ENCODE results near the gene PCBD1. TPM values are rescaled to one million over a fixed set of nuclear protein-coding genes. Genes with fewer than 3 reads are reported as not detected.

PCBD1 gene
- total and polyA plus RNA-seq, 2 donors (not counting 1 experiment from before 2014, with no cell fraction given), result 6.7 to 14.1 TPM

GRCh38 chr10:70913191-70913892 lies 25.0 kb upstream of the PCBD1 start:
- Mint-ChIP-seq H3K4me1 (no peaks in the 10 kb centered on the region), H3K9me3 (ENCODE audit: insufficient read depth) (no peaks in the 10 kb centered on the region), H3K27me3 (peaks cover 9% of the 10 kb centered on the region), H3K27ac (no peak overlapping the region), H3K4me3 (no peak overlapping the region)
- Histone ChIP-seq H3K79me2 (ENCODE audit: control insufficient read depth, insufficient read depth, low read length) (no peaks in the 10 kb centered on the region), H3K4me3 (ENCODE audit: control extremely low read depth in 1 of 5, extremely low read depth in 1 of 5, insufficient read depth in 1 of 5, low read depth in 2 of 5, low read length in 4 of 5) (no peak overlapping the region), H3K9me3 (ENCODE audit: control extremely low read depth in 1 of 3, control insufficient read depth in 2 of 3, insufficient read depth in 1 of 3, low read length in 2 of 3) (peaks cover 0 to 4% (median 0%) of the 10 kb centered on the region in 3 donors), H3K4me2 (replicated peaks; ENCODE audit: low read depth, low read length, poor library complexity, severe bottlenecking) (no peak overlapping the region), H4K20me1 (ENCODE audit: control insufficient read depth, insufficient read depth, low read length, poor library complexity, severe bottlenecking) (no peaks in the 10 kb centered on the region), H3K36me3 (replicated peaks in 1 of 2; ENCODE audit: control extremely low read depth in 1 of 2, control insufficient read depth in 1 of 2, extremely low read depth in 1 of 2, insufficient read depth in 2 of 2, low read length in 1 of 2) (no peaks in the 10 kb centered on the region), H3K27ac (ENCODE audit: low read length in 2 of 2) (no peak overlapping the region), H3K27me3 (replicated peaks in 1 of 4; ENCODE audit: control extremely low read depth in 1 of 4, control insufficient read depth in 3 of 4, insufficient read depth in 4 of 4, low read length in 3 of 4) (peaks cover 0 to 7% (median 0%) of the 10 kb centered on the region in 4 experiments), H3K4me1 (ENCODE audit: control insufficient read depth in 2 of 2, insufficient read depth in 2 of 2, low read length in 2 of 2) (no peaks in the 10 kb centered on the region), H3K9ac (ENCODE audit: low read length) (no peak overlapping the region), H2AFZ (ENCODE audit: insufficient read depth, low read depth, low read length, poor library complexity, severe bottlenecking) (no peak overlapping the region)
- ChIA-PET CTCF (no interaction called here), POLR2A (no interaction called here)
- no peak for TF ChIP-seq EZH2 (IDR thresholded peaks at IDR 0.05; ENCODE audit: borderline replicate concordance, insufficient read depth, low read depth, low read length, poor library complexity, severe bottlenecking)
- TF ChIP-seq, protein P1, sequence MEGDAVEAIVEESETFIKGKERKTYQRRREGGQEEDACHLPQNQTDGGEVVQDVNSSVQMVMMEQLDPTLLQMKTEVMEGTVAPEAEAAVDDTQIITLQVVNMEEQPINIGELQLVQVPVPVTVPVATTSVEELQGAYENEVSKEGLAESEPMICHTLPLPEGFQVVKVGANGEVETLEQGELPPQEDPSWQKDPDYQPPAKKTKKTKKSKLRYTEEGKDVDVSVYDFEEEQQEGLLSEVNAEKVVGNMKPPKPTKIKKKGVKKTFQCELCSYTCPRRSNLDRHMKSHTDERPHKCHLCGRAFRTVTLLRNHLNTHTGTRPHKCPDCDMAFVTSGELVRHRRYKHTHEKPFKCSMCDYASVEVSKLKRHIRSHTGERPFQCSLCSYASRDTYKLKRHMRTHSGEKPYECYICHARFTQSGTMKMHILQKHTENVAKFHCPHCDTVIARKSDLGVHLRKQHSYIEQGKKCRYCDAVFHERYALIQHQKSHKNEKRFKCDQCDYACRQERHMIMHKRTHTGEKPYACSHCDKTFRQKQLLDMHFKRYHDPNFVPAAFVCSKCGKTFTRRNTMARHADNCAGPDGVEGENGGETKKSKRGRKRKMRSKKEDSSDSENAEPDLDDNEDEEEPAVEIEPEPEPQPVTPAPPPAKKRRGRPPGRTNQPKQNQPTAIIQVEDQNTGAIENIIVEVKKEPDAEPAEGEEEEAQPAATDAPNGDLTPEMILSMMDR (IDR thresholded peaks at IDR 0.05), result no peak
- DNase-seq (no peak), ATAC-seq (ENCODE audit: low read depth) (no peak)
- 71% methylated on average over 6 of the region's 6 CpGs for WGBS (ENCODE audit: insufficient coverage)
- intact Hi-C loops (cut with micrococcal nuclease), result no loop called here

DNA sequence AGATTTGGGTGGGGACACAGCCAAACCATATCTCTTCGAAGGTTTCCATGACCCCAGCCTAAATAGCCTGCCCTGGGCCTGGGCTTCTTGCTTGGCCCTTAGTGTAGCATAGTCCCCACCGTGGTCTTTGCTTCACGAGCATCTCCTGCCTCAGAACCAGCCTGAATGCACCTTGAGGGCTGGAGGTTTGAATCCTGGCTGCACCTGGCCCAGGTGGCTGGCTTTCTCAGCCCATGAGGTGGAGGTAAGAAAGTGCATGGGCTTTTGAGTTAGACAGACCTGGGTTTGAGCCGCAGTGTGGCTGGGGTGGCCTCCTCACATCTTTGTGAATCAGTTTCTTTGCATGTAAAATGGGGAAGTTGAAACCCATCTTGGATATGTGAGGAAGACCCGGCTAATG lies 24.2 kb upstream of the PCBD1 start:
- TF ChIP-seq, protein P1 (IDR thresholded peaks at IDR 0.05), result no peak
- no peak for TF ChIP-seq EZH2 (IDR thresholded peaks at IDR 0.05; ENCODE audit: borderline replicate concordance, insufficient read depth, low read depth, low read length, poor library complexity, severe bottlenecking)
- Histone ChIP-seq H2AFZ (ENCODE audit: insufficient read depth, low read depth, low read length, poor library complexity, severe bottlenecking) (no peak overlapping the region), H3K9ac (ENCODE audit: low read length) (no peak overlapping the region), H3K4me3 (ENCODE audit: control extremely low read depth in 1 of 5, extremely low read depth in 1 of 5, insufficient read depth in 1 of 5, low read depth in 2 of 5, low read length in 4 of 5) (no peak overlapping the region), H3K79me2 (ENCODE audit: control insufficient read depth, insufficient read depth, low read length) (no peaks in the 10 kb centered on the region), H3K27ac (ENCODE audit: low read length in 2 of 2) (no peak overlapping the region), H4K20me1 (ENCODE audit: control insufficient read depth, insufficient read depth, low read length, poor library complexity, severe bottlenecking) (no peaks in the 10 kb centered on the region), H3K36me3 (replicated peaks in 1 of 2; ENCODE audit: control extremely low read depth in 1 of 2, control insufficient read depth in 1 of 2, extremely low read depth in 1 of 2, insufficient read depth in 2 of 2, low read length in 1 of 2) (no peaks in the 10 kb centered on the region), H3K27me3 (replicated peaks in 1 of 4; ENCODE audit: control extremely low read depth in 1 of 4, control insufficient read depth in 3 of 4, insufficient read depth in 4 of 4, low read length in 3 of 4) (peaks cover 0 to 7% (median 0%) of the 10 kb centered on the region in 4 experiments), H3K4me2 (replicated peaks; ENCODE audit: low read depth, low read length, poor library complexity, severe bottlenecking) (no peak overlapping the region), H3K4me1 (ENCODE audit: control insufficient read depth in 2 of 2, insufficient read depth in 2 of 2, low read length in 2 of 2) (no peaks in the 10 kb centered on the region), H3K9me3 (ENCODE audit: control extremely low read depth in 1 of 3, control insufficient read depth in 2 of 3, insufficient read depth in 1 of 3, low read length in 2 of 3) (peaks cover 0 to 4% (median 0%) of the 10 kb centered on the region in 3 donors)
- DNase-seq (no peak), ATAC-seq (ENCODE audit: low read depth) (no peak)
- CTCF ChIA-PET, result no interaction called here
- no peak overlapping the region for H3K4me3 Mint-ChIP-seq
- 87% methylated on average over 4 of the region's 5 CpGs for WGBS (ENCODE audit: insufficient coverage)
- intact Hi-C loops (cut with micrococcal nuclease), result no loop called here
- no peaks in the 10 kb centered on the region for H3K9me3 Mint-ChIP-seq (ENCODE audit: insufficient read depth)
- H3K27ac Mint-ChIP-seq, result no peak overlapping the region
- peaks cover 13% of the 10 kb centered on the region for H3K27me3 Mint-ChIP-seq
- POLR2A ChIA-PET, result no interaction called here
- H3K4me1 Mint-ChIP-seq, result no peaks in the 10 kb centered on the region
